Left ventricle myocardium inferior (tissue), 1 donor: ENCODE data around the gene NTNG1. TPM values are rescaled to one million over a fixed set of nuclear protein-coding genes. Genes with fewer than 3 reads are reported as not detected.

Experiments used
- DNase-seq: peaks from one replicate; pipeline ENCODE4 v3.0.0-alpha.2; 2020
- H3K27ac ChIP-seq: fragments of 200-600 bp; replicated peaks from 2 replicates; pipeline ENCODE4 v1.8.0; 2021
- H3K27me3 ChIP-seq: fragments of 200-600 bp; 2 replicates; pipeline ENCODE4 v1.8.0; 2021; ENCODE audit warnings: low read depth
- H3K36me3 ChIP-seq: fragments of 200-600 bp; 2 replicates; pipeline ENCODE4 v1.8.0; 2021
- H3K4me1 ChIP-seq: fragments of 200-600 bp; 2 replicates; pipeline ENCODE4 v1.8.0; 2021
- H3K4me3 ChIP-seq: fragments of 200-600 bp; 2 replicates; pipeline ENCODE4 v1.8.0; 2021; ENCODE audit warnings: mild to moderate bottlenecking, moderate library complexity
- H3K9me3 ChIP-seq: fragments of 200-600 bp; replicated peaks from 2 replicates; pipeline ENCODE4 v1.8.0; 2021
- intact Hi-C: fragments of 100-400 bp; cut with micrococcal nuclease; formaldehyde crosslinking; loops from one replicate; pipeline ENCODE4 v1.11.0; 2022
- total RNA-seq: library from RNA; stranded (reverse); fragmentation: NEBNext Ultra II Directional; extraction: Animal tissue kit (Norgen Biotek cat#: 25700); gene quantifications from one replicate; pipeline ENCODE4 v1.2.1, GENCODE V29; 2021
- TF ChIP-seq, protein P1 (sequence below): fragments of 200-600 bp; IDR thresholded peaks from 2 replicates; pipeline ENCODE4 v1.8.0; 2021; ENCODE audit warnings: antibody characterized with exemption, mild to moderate bottlenecking, borderline replicate concordance
- donor health status: DM: no; HTN: yes; CAD: no; lungs with severe emphysema.

NTNG1 gene
- total RNA-seq, 1 donor from 2014 or later, result 0.30 TPM

DNA sequence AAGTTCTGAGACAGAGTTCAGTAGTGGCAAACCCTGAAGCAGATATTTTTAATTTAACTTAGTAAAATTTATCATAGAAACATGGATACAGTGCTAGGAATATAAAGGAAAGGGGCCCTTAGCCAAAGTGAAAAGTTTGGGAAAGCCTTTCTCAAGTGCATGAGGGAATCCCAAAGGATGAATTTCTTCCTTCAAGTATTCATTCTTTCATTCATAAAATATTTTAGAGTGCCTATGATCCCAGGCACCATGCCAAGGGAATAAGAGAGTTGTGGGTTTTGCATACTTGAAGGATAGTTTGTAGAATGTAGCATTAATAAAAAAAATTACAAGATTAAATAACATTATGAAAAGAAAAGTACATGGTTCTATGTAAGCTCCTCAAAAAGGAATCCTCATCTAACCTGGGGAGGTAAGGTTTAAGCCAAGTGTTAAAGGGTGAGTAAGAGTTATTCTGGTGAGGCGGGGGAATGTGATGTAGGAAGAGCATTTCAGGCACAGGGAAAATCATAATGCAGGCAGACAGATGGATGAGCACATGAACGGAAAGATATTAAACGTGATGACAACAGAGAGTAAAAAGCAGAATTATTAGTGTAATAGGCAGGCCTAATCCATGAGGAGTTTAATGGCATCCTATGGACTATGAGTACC, 40.4 kb upstream of the NTNG1 start:
- no peak for DNase-seq
- Histone ChIP-seq H3K36me3 (no peaks in the 10 kb centered on the region), H3K4me3 (no peak overlapping the region), H3K27me3 (no peaks in the 10 kb centered on the region), H3K9me3 (no peaks in the 10 kb centered on the region), H3K27ac (no peak overlapping the region), H3K4me1 (no peaks in the 10 kb centered on the region)
- TF ChIP-seq, protein P1, sequence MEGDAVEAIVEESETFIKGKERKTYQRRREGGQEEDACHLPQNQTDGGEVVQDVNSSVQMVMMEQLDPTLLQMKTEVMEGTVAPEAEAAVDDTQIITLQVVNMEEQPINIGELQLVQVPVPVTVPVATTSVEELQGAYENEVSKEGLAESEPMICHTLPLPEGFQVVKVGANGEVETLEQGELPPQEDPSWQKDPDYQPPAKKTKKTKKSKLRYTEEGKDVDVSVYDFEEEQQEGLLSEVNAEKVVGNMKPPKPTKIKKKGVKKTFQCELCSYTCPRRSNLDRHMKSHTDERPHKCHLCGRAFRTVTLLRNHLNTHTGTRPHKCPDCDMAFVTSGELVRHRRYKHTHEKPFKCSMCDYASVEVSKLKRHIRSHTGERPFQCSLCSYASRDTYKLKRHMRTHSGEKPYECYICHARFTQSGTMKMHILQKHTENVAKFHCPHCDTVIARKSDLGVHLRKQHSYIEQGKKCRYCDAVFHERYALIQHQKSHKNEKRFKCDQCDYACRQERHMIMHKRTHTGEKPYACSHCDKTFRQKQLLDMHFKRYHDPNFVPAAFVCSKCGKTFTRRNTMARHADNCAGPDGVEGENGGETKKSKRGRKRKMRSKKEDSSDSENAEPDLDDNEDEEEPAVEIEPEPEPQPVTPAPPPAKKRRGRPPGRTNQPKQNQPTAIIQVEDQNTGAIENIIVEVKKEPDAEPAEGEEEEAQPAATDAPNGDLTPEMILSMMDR, result no peak
- intact Hi-C loops, result no loop called here

DNA sequence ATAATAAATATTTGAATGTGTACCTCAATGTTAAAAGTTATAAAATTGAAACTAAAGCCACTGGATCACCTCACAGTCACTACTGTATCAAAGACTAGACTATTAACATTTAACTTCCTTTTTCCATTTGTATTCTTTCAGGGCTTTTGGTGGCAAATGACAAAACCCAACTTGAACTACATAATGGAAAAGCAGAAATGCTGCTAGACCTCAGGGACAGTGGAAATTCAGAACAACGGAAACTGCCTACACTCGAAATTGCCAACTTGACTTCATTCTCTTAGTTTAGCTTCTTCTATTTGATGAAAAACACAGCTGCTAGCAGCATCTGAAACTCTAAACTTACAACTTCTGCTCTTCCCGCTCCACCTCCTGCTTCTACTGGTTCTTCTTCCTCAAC, 34.9 kb upstream of the NTNG1 start:
- Histone ChIP-seq H3K36me3 (no peaks in the 10 kb centered on the region), H3K4me3 (no peak overlapping the region), H3K27me3 (no peaks in the 10 kb centered on the region), H3K4me1 (no peaks in the 10 kb centered on the region), H3K9me3 (no peaks in the 10 kb centered on the region), H3K27ac (no peak overlapping the region)
- TF ChIP-seq, protein P1, result no peak
- DNase-seq, result no peak
- intact Hi-C loops, result no loop called here

DNA sequence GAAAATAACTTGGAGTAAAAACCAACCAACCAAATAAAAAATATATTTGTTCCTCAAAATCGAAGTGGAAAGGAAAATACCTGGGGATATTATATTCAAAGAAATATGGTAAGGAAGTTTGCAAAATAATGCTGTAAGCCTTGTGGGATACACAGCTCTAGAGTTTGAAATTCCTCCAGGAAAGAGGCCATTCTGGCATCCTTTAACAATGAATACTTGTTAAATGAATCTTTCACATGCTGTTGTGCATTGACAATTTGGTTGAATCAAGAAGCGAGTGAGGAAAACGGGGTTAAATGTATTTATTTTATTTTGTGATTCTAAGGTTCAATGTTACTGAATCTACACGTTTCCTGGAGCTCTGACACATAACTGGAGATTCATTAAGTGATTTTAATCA, 30.5 kb upstream of the NTNG1 start:
- intact Hi-C loops, result no loop called here
- H3K27me3 ChIP-seq, result no peaks in the 10 kb centered on the region
- DNase-seq, result no peak

DNA sequence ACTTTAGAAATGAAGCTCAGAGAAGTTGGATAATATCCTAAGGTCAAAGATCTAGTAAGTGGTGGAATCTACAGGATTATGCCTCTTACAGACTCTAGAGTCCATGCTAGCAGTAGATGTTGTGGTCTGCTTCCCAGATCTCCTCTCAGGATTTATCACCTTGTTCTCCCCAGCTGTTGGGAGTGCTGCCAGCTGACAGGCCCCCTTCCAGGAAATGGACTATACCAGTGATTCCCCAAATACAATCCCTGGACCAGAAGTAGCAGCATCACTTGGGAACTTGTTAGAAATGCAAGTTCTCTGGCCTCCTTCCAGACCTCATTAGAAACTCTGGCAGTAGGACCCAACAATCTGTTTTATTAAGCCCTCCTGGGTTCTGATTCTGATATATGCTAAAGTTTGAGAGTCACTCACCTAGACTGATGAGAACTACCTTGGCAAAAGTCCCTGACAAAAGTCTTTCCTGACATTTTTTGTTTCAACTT, 24.5 kb upstream of the NTNG1 start:
- intact Hi-C loops, result no loop called here
- peaks cover 3% of the 10 kb centered on the region for H3K27me3 ChIP-seq
- H3K36me3 ChIP-seq, result no peaks in the 10 kb centered on the region
- TF ChIP-seq, protein P1, result no peak
- H3K9me3 ChIP-seq, result no peaks in the 10 kb centered on the region
- H3K4me1 ChIP-seq, result no peaks in the 10 kb centered on the region
- H3K4me3 ChIP-seq, result no peak overlapping the region
- no peak overlapping the region for H3K27ac ChIP-seq
- no peak for DNase-seq

More for the DNA sequence above, 30.5 kb upstream of the NTNG1 start:
- Histone ChIP-seq H3K9me3 (no peaks in the 10 kb centered on the region), H3K27ac (no peak overlapping the region), H3K4me1 (no peaks in the 10 kb centered on the region), H3K36me3 (no peaks in the 10 kb centered on the region), H3K4me3 (no peak overlapping the region)
- TF ChIP-seq, protein P1, result no peak

DNA sequence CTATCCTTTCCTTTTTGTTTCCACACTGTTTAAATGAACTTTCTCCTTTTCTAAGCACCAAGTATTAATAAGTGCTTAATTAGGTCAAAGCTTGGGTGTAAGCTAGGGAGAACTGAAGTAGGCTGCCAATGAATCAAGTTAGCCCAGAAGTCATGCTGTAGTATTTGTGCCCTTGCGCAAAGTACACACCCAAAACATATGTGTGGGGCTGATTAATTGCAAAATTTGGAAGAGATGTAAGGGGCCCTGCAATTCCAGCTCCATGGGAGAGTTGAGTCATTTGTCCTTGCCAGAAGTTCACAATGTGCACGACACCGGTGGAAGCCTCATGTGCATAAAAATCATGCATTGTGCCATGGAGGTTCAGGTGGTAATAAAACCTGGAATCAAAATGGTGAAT, 18.6 kb upstream of the NTNG1 start:
- TF ChIP-seq, protein P1, result no peak
- Histone ChIP-seq H3K27ac (no peak overlapping the region), H3K9me3 (no peaks in the 10 kb centered on the region), H3K27me3 (peaks cover 4% of the 10 kb centered on the region), H3K4me1 (no peaks in the 10 kb centered on the region), H3K36me3 (no peaks in the 10 kb centered on the region), H3K4me3 (no peak overlapping the region)
- intact Hi-C loops, result no loop called here
- no peak for DNase-seq
